Tibial nerve (tissue), 4 donors: ENCODE data around the gene RAMP1. TPM values are rescaled to one million over a fixed set of nuclear protein-coding genes. Genes with fewer than 3 reads are reported as not detected.

Experiments used
- DNase-seq, 2 donors: peaks; one replicate each; pipeline ENCODE4 v3.0.0-alpha.2; 2019; ENCODE audit warnings: low spot score in 2 of 2
- H3K27ac ChIP-seq, 4 donors: fragments of 200-600 bp; sonication (generic) in 3 of 4; one replicate each; pipeline ENCODE4 v1.5.1; 2017 to 2019; ENCODE audit warnings: mild to moderate bottlenecking in 1 of 4
- H3K27me3 ChIP-seq, 2 donors: fragments of 200-600 bp; sonication (generic) in 1 of 2; one replicate each; pipeline versions ENCODE4 v1.5.1 to v1.6.0; 2017 to 2019
- H3K36me3 ChIP-seq, 3 donors: fragments of 200-600 bp; sonication (generic); one replicate each; pipeline ENCODE4 v1.5.1; 2018 to 2019
- H3K4me1 ChIP-seq, 4 donors: fragments of 200-600 bp; sonication (generic) in 3 of 4; one replicate each; pipeline ENCODE4 v1.5.1; 2017 to 2019
- H3K4me3 ChIP-seq, 4 donors: fragments of 200-600 bp; sonication (generic) in 3 of 4; one replicate each; pipeline ENCODE4 v1.5.1; 2017 to 2019; ENCODE audit warnings: mild to moderate bottlenecking in 1 of 4, moderate library complexity in 1 of 4
- H3K9me3 ChIP-seq, 4 donors: fragments of 200-600 bp; sonication (generic) in 3 of 4; one replicate each; pipeline ENCODE4 v1.5.1; 2017 to 2019
- EP300 ChIP-seq, 2 donors: sonication (generic); formaldehyde crosslinking; IDR thresholded peaks; one replicate each; pipeline ENCODE4 v1.6.1; 2017; ENCODE audit warnings: antibody characterized with exemption in 2 of 2, mild to moderate bottlenecking in 1 of 2
- POLR2A ChIP-seq, 2 donors: fragments of 450-650 bp; IDR thresholded peaks; one replicate each; pipeline ENCODE4 v1.6.1; 2017; ENCODE audit warnings: antibody characterized with exemption in 2 of 2, mild to moderate bottlenecking in 2 of 2, moderate library complexity in 2 of 2
- WGBS, 2 donors: methylation state at CpG; one replicate each; pipeline ENCODE4 v1.1.5; 2018; 5-methylcytosine and 5-hydroxymethylcytosine counted together
- total RNA-seq, 4 donors: library from RNA; depleted of rRNA; stranded (reverse); fragments of >200 nt; gene quantifications; one replicate each; pipeline ENCODE4 v1.1.0, GENCODE V29; 2016
- TF ChIP-seq, protein P1 (sequence below), 5 experiments: fragments of 200-600 bp in 3 of 5; fragments of 450-650 bp in 2 of 5; sonication (generic) in 3 of 5; IDR thresholded peaks; one replicate each; pipeline ENCODE4 v1.5.1; 2016 to 2019; ENCODE audit warnings: antibody characterized with exemption in 5 of 5, mild to moderate bottlenecking in 3 of 5, moderate library complexity in 2 of 5

RAMP1 gene
- total RNA-seq, 4 donors from 2014 or later = 60.6 to 105 (median 76.2) TPM

DNA sequence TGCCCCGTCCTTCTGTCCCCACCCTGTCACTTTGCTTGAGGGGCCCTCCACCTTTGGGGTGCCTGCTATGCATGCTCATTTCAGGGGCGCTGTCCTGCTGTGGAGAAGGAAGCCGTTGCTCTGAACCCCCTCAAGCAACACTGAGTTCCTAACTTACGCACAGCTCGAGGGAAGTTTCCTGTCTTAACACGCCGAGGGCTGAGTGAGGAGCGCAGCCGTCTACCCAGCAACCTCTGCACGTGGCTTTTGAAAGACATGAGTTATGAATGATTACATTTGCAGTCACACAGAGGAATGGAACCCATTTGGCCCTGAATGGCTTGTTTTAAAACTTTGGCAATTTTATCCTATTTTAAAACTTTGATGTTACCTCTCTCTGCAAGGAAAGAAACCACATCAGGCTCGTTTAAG lies 14.0 kb downstream of the RAMP1 start:
- Histone ChIP-seq H3K9me3 (no peaks in the 10 kb centered on the region), H3K27me3 (no peaks in the 10 kb centered on the region), H3K4me1 (peaks cover 0 to 30% (median 7%) of the 10 kb centered on the region in 4 donors), H3K4me3 (no peak overlapping the region), H3K27ac (peak overlapping the region in 1 of 4 donors; percentile 29), H3K36me3 (no peaks in the 10 kb centered on the region)
- WGBS, 2 donors = 45 to 48% methylated on average over 11 of the region's 11 CpGs
- peak in 1 of 2 donors; percentile 5 for DNase-seq
- TF ChIP-seq, protein P1, sequence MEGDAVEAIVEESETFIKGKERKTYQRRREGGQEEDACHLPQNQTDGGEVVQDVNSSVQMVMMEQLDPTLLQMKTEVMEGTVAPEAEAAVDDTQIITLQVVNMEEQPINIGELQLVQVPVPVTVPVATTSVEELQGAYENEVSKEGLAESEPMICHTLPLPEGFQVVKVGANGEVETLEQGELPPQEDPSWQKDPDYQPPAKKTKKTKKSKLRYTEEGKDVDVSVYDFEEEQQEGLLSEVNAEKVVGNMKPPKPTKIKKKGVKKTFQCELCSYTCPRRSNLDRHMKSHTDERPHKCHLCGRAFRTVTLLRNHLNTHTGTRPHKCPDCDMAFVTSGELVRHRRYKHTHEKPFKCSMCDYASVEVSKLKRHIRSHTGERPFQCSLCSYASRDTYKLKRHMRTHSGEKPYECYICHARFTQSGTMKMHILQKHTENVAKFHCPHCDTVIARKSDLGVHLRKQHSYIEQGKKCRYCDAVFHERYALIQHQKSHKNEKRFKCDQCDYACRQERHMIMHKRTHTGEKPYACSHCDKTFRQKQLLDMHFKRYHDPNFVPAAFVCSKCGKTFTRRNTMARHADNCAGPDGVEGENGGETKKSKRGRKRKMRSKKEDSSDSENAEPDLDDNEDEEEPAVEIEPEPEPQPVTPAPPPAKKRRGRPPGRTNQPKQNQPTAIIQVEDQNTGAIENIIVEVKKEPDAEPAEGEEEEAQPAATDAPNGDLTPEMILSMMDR (IDR thresholded peaks at IDR 0.05) = no peak

GRCh38 chr2:237873897-237874551 lies 14.6 kb downstream of the RAMP1 start:
- DNase-seq = peak in 1 of 2 donors; percentile 1
- Histone ChIP-seq H3K27ac (peak overlapping the region in 2 of 4 donors; percentile 16 to 36), H3K4me1 (peaks cover 0 to 26% (median 7%) of the 10 kb centered on the region in 4 donors), H3K9me3 (no peaks in the 10 kb centered on the region), H3K4me3 (no peak overlapping the region), H3K36me3 (no peaks in the 10 kb centered on the region), H3K27me3 (no peaks in the 10 kb centered on the region)
- 74 to 84% methylated on average over 5 to 10 of the region's 14 CpGs for WGBS, 2 donors
- TF ChIP-seq, protein P1 (IDR thresholded peaks at IDR 0.05) = no peak
- TF ChIP-seq EP300 (IDR thresholded peaks at IDR 0.05) = no peak
- no peak for TF ChIP-seq POLR2A (IDR thresholded peaks at IDR 0.05)

DNA sequence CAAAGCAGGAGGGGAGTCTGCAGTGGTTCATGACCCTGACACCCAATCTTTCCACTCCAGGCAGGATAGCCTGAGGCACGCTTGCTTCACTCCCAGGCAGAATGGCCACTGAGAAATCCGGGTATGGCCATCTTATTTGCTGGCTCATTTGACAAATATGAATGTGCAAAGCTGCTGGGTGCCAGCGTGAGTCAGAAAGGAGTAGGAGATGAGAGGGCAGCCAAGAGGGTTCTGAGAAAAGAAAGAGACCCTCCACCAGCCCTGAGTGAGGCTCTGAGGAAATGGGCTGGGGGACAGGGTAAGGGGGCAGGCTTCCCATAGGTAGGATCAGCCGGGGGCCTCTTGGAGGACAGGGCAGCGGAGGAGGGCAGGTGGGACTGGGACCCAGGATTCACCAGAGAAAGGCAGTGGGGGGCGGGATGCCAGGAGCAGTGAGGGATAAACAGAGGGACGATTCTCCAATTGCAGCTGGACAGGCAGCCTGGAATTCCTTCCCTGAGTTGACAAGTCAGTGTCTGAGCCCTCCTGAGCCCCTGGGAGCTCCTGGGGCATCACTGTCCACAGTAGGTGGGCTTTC lies 15.2 kb downstream of the RAMP1 start:
- Histone ChIP-seq H3K27ac (peak overlapping the region in 2 of 4 donors; percentile 38 to 54), H3K27me3 (no peaks in the 10 kb centered on the region), H3K4me3 (no peak overlapping the region), H3K9me3 (no peaks in the 10 kb centered on the region), H3K4me1 (peaks cover 0 to 26% (median 7%) of the 10 kb centered on the region in 4 donors), H3K36me3 (no peaks in the 10 kb centered on the region)
- DNase-seq = peak in 1 of 2 donors; percentile 10
- TF ChIP-seq POLR2A (IDR thresholded peaks at IDR 0.05) = no peak
- no peak for TF ChIP-seq EP300 (IDR thresholded peaks at IDR 0.05)
- TF ChIP-seq, protein P1 (IDR thresholded peaks at IDR 0.05) = no peak
- WGBS, 2 donors = 76 to 77% methylated on average over 7 of the region's 7 CpGs

DNA sequence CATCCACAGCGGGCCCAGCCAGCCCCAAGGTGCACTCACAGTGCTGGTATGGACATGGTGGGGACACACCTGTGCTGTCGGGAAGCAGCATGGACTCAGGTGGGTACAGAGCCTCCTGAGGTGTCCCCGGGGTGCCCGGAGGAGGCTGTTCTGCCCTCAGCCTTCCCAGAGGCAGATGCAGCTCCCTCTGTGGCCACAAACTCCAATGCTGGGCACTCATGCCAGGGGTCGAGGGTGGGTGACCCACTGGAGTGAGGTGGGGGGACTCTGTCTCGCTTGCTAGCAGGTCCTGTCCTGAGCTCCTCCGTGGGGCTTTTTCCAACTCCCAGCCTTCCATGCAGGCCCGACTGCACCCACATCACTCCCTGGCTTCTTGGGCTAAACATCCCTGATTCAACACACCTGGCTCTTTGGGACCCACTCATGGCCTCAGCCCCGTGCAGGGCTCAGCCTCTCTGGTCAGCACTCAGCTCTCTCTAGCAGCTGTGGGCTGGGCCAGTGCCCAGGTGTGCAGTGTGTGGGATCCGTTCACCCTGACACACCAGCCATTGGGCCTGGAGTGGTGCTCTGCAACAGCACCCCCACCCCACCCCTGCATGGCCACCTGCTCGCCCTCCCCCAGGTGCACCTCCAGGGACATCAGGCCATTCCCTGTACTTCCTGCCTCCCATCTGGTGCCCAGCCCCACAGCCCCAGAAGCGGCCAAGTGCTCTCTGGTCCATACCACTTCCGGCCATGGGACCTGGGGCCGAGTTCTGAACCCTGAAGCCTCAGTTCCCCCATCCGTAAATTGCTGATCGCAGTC lies 16.0 kb downstream of the RAMP1 start:
- TF ChIP-seq, protein P1 (IDR thresholded peaks at IDR 0.05) = no peak
- TF ChIP-seq POLR2A (IDR thresholded peaks at IDR 0.05) = no peak
- no peak for TF ChIP-seq EP300 (IDR thresholded peaks at IDR 0.05)
- Histone ChIP-seq H3K4me1 (peaks cover 0 to 26% (median 7%) of the 10 kb centered on the region in 4 donors), H3K4me3 (no peak overlapping the region), H3K9me3 (no peaks in the 10 kb centered on the region), H3K27ac (peak overlapping the region in 1 of 4 donors; percentile 54), H3K27me3 (no peaks in the 10 kb centered on the region), H3K36me3 (no peaks in the 10 kb centered on the region)
- WGBS, 2 donors = 89 to 94% methylated on average over 12 to 15 of the region's 16 CpGs
- peak in 1 of 2 donors; percentile 10 for DNase-seq
